ENCODE results near the gene INSC.
A peak's percentile ranks its signal among the peaks of the same experiment; 100 is the strongest.

INSC gene

DNA sequence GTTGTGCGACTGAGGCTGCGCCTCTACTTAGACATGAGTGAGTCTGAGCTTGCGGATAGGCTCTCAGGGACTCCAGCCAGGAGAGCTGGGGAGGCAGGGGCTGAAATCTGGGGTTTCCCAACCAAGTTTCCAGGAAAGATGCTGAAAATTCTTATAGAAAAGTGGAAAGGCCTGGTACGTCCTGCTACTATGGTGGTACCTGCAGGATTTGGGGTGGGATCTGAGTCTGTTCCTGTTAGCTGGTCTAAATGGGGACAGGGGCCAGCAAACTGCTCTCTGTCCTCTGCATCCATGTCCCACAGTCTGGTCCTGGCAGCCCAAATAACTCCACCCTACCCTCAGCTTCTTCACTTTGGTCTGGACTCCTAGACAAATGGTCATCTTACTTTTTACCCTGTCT, 86.9 kb downstream of the INSC start:
- TF ChIP-seq, protein P1, sequence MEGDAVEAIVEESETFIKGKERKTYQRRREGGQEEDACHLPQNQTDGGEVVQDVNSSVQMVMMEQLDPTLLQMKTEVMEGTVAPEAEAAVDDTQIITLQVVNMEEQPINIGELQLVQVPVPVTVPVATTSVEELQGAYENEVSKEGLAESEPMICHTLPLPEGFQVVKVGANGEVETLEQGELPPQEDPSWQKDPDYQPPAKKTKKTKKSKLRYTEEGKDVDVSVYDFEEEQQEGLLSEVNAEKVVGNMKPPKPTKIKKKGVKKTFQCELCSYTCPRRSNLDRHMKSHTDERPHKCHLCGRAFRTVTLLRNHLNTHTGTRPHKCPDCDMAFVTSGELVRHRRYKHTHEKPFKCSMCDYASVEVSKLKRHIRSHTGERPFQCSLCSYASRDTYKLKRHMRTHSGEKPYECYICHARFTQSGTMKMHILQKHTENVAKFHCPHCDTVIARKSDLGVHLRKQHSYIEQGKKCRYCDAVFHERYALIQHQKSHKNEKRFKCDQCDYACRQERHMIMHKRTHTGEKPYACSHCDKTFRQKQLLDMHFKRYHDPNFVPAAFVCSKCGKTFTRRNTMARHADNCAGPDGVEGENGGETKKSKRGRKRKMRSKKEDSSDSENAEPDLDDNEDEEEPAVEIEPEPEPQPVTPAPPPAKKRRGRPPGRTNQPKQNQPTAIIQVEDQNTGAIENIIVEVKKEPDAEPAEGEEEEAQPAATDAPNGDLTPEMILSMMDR (IDR thresholded peaks at IDR 0.05; ENCODE audit: borderline replicate concordance, insufficient read depth, low read depth, low read length) = no peak
- H3K4me3 ChIP-seq (ENCODE audit: low read depth, low read length) = no peak overlapping the region

DNA sequence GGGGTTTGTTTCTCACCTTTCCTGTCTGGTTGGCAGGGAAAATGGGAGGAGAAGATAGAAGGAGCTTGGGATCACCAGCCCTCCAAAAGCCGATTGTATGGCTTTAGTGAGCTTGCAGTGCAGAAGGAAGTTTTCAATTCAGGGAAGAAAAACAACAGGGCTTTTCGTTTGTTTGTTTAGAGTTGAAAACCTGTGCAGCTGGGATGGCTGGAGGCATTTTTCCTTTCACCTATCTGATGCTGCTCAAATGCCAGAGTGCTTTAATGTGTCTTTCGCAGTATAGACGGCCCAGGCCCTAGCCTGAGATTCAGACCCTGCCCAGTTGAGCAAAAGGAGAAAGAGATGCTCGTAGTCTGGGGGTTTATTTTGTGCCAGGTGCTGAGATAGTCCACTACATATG, 87.9 kb downstream of the INSC start:
- TF ChIP-seq, protein P1 (IDR thresholded peaks at IDR 0.05; ENCODE audit: borderline replicate concordance, insufficient read depth, low read depth, low read length) = no peak
- no peak overlapping the region for H3K4me3 ChIP-seq (ENCODE audit: low read depth, low read length)

GRCh38 chr11:15204711-15205110, 90.0 kb downstream of the INSC start:
- H3K4me3 ChIP-seq (ENCODE audit: low read depth, low read length) = no peak overlapping the region
- TF ChIP-seq, protein P1 (IDR thresholded peaks at IDR 0.05; ENCODE audit: borderline replicate concordance, insufficient read depth, low read depth, low read length) = no peak

GRCh38 chr11:15206791-15207190, 92.1 kb downstream of the INSC start:
- no peak overlapping the region for H3K4me3 ChIP-seq (ENCODE audit: low read depth, low read length)
- TF ChIP-seq, protein P1 (IDR thresholded peaks at IDR 0.05; ENCODE audit: borderline replicate concordance, insufficient read depth, low read depth, low read length) = no peak

DNA sequence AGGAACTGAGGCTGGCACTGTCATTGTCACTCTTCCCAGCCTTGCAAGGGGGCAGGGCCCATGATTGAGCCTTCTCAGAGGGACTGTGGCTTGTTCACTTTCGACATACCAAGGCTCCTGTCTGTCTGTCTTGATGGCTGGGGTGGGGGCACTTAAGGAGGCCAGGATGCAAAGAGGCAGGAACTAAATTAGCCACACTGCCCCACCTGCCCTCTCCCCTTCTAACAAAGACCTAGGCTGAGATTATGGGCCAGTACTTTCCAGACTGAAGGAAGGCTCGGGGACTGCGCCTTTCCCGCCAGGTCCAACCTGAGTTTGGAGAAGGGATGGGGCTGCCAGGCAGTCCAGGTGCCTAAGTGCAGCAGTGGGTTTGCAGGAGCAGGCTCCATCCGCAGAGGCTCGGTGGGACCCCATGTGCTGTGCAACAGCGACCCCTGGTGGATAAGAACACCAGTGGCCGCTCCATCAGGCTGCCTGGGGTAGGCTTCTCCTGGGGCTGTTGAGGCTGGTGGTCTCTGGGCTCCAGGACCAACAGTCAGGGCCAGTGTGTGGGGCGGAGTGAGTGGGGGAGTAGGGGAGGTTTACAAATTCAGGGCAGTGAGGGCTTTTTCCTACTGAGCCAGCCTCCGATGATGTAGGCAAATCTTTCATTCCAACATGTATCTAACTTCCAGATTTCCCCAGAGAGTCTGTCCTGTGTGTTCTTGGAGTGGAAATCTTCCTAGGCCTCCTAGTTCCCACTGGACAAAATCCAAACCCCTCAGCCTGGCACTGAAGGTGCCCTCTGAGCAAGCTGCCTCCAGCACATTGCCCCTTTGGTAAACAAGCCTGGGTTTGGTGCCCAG, 93.9 kb downstream of the INSC start:
- TF ChIP-seq, protein P1 (IDR thresholded peaks at IDR 0.05; ENCODE audit: borderline replicate concordance, insufficient read depth, low read depth, low read length) = peak; percentile 91

DNA sequence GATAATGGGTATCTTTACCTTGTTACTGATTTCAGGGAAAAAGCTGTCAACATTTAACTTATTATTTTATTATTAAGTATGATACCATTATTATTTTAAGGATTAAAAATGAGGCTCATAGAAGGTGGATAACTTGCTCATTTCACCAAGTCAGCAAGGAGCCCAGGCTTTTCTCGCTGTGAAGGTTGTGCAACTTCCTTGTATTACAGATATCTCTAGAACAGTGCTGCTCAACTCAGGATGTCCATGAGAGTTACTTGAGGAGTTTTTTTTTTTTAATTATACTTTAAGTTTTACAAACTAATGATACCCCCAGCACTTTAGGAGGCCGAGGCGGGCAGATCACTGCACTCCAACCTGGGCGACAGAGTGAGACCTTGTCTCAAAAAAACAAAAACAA, 98.2 kb downstream of the INSC start:
- TF ChIP-seq, protein P1 (IDR thresholded peaks at IDR 0.05; ENCODE audit: borderline replicate concordance, insufficient read depth, low read depth, low read length) = no peak
- H3K4me3 ChIP-seq (ENCODE audit: low read depth, low read length) = no peak overlapping the region

More for the DNA sequence above, 93.9 kb downstream of the INSC start:
- H3K4me3 ChIP-seq (ENCODE audit: low read depth, low read length) = no peak overlapping the region

Data from GM12875 (cell line).